Suprapubic skin (tissue), 4 donors: Measurements from ENCODE around the gene THRB. TPM values are rescaled to one million over a fixed set of nuclear protein-coding genes. Genes with fewer than 3 reads are reported as not detected.
A peak's percentile ranks its signal among the peaks of the same experiment; 100 is the strongest.

ENCODE experiments used
- DNase-seq, 2 donors: peaks; one replicate each; pipeline ENCODE4 v3.0.0-alpha.2; 2019; ENCODE audit warnings: low spot score in 2 of 2
- H3K27ac ChIP-seq: fragments of 200-600 bp; sonication (generic); one replicate; pipeline ENCODE4 v1.5.1; 2019
- H3K27me3 ChIP-seq: fragments of 200-600 bp; sonication (generic); one replicate; pipeline ENCODE4 v1.5.1; 2019
- H3K36me3 ChIP-seq: fragments of 200-600 bp; sonication (generic); one replicate; pipeline ENCODE4 v1.5.1; 2019
- H3K4me1 ChIP-seq: fragments of 200-600 bp; sonication (generic); one replicate; pipeline ENCODE4 v1.5.1; 2019
- H3K4me3 ChIP-seq: fragments of 200-600 bp; sonication (generic); one replicate; pipeline ENCODE4 v1.5.1; 2019; ENCODE audit warnings: mild to moderate bottlenecking
- H3K9me3 ChIP-seq: fragments of 200-600 bp; sonication (generic); one replicate; pipeline ENCODE4 v1.5.1; 2019
- EP300 ChIP-seq: sonication (generic); formaldehyde crosslinking; IDR thresholded peaks from one replicate; pipeline ENCODE4 v1.6.1; 2017; ENCODE audit warnings: antibody characterized with exemption
- POLR2A ChIP-seq, 2 donors: fragments of 450-650 bp; IDR thresholded peaks; one replicate each; pipeline ENCODE4 v1.6.1; 2017; ENCODE audit warnings: antibody characterized with exemption in 2 of 2, mild to moderate bottlenecking in 2 of 2, moderate library complexity in 2 of 2
- POLR2AphosphoS5 ChIP-seq, 3 donors: sonication (generic); formaldehyde crosslinking; IDR thresholded peaks; one replicate each; pipeline ENCODE4 v1.6.1; 2017; ENCODE audit warnings: antibody characterized with exemption in 3 of 3
- WGBS: methylation state at CpG from one replicate; pipeline ENCODE4 v1.1.5; 2018; 5-methylcytosine and 5-hydroxymethylcytosine counted together
- total RNA-seq, 4 donors: library from RNA; depleted of rRNA; stranded (reverse); fragments of >200 nt; gene quantifications; one replicate each; pipeline ENCODE4 v1.1.0, GENCODE V29; 2016
- TF ChIP-seq, protein P1 (sequence below), 2 donors: fragments of 200-600 bp in 1 of 2; fragments of 450-650 bp in 1 of 2; sonication (generic) in 1 of 2; IDR thresholded peaks; one replicate each; pipeline ENCODE4 v1.5.1; 2016 to 2019; ENCODE audit warnings: antibody characterized with exemption in 2 of 2, mild to moderate bottlenecking in 1 of 2, moderate library complexity in 1 of 2

Gene THRB
- total RNA-seq, 4 donors from 2014 or later, result 16.6 to 32.9 (median 24.4) TPM

DNA sequence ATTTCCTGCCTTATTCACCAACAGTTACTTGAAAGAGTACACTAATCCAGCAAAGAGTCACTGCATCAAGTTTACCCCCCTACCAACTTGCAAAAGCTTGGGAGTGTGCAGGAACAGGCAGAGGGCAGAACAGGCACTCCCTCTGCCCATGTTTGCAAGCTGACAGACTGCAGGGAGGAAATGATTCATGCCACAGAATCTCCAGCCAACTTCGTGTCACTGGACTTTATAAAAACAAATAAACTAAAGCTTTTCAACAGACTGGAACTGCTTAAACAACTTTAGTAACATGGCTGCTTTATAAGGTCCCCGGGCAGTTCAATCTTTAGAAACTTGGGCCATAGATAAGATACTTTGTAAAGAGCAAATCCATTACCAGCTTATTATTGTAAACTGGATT lies 129.5 kb downstream of the THRB start:
- DNase-seq, result no peak
- no peaks in the 10 kb centered on the region for H3K9me3 ChIP-seq
- H3K4me3 ChIP-seq, result no peak overlapping the region
- TF ChIP-seq, protein P1, sequence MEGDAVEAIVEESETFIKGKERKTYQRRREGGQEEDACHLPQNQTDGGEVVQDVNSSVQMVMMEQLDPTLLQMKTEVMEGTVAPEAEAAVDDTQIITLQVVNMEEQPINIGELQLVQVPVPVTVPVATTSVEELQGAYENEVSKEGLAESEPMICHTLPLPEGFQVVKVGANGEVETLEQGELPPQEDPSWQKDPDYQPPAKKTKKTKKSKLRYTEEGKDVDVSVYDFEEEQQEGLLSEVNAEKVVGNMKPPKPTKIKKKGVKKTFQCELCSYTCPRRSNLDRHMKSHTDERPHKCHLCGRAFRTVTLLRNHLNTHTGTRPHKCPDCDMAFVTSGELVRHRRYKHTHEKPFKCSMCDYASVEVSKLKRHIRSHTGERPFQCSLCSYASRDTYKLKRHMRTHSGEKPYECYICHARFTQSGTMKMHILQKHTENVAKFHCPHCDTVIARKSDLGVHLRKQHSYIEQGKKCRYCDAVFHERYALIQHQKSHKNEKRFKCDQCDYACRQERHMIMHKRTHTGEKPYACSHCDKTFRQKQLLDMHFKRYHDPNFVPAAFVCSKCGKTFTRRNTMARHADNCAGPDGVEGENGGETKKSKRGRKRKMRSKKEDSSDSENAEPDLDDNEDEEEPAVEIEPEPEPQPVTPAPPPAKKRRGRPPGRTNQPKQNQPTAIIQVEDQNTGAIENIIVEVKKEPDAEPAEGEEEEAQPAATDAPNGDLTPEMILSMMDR (IDR thresholded peaks at IDR 0.05), result no peak
- TF ChIP-seq POLR2A (IDR thresholded peaks at IDR 0.05), result no peak
- TF ChIP-seq POLR2AphosphoS5 (IDR thresholded peaks at IDR 0.05), result no peak
- no peak for TF ChIP-seq EP300
- no peaks in the 10 kb centered on the region for H3K27me3 ChIP-seq
- H3K27ac ChIP-seq, result no peak overlapping the region
- no peaks in the 10 kb centered on the region for H3K36me3 ChIP-seq
- 0% methylated on average over 2 of the region's 2 CpGs for WGBS
- peaks cover 22% of the 10 kb centered on the region for H3K4me1 ChIP-seq

DNA sequence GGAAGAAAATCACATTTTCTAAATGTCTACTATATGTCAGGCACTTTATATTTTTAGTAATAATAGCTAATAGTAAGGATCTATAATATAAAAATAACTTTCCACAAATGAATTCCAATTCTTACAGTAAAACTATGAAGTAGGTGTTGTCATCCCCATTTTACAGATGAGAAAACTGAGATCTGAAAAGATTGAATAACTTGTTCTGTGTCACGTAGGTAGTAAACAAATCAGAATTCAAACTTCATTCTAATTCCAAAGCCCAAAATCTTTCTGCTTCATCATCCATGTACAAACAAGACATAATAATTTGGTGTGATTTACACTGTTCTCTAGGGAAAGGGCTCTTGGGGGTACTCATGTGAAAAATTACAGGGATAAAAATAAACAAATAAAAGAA lies 130.3 kb downstream of the THRB start:
- no peak for TF ChIP-seq POLR2AphosphoS5 (IDR thresholded peaks at IDR 0.05)
- TF ChIP-seq EP300, result no peak
- TF ChIP-seq, protein P1 (IDR thresholded peaks at IDR 0.05), result no peak
- no peak for TF ChIP-seq POLR2A (IDR thresholded peaks at IDR 0.05)
- H3K27ac ChIP-seq, result no peak overlapping the region
- DNase-seq, result no peak
- H3K4me3 ChIP-seq, result no peak overlapping the region
- H3K4me1 ChIP-seq, result peaks cover 22% of the 10 kb centered on the region
- H3K9me3 ChIP-seq, result no peaks in the 10 kb centered on the region
- H3K36me3 ChIP-seq, result no peaks in the 10 kb centered on the region
- WGBS, result 85% methylated on average over 1 of the region's 1 CpG
- H3K27me3 ChIP-seq, result no peaks in the 10 kb centered on the region

DNA sequence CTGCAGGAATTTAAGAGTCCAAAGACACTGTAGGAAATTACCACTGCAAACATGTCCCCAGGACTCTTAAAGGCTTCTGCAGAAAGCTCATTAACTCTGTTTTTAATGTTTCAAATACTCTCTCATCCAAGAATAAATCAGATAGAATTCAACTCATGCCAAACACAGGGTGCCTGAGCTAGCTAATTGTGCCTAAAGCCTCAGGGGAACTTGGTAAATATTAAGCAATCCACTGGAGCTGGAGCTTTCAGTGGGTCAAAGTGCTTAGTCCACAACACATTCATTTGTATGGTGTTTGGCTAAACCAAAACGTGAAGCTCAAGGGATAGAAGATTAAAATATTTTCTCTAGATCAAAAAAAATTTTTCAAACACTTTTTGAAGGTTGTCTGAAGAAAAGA lies 131.4 kb downstream of the THRB start:
- TF ChIP-seq EP300 (no peak), POLR2AphosphoS5 (IDR thresholded peaks at IDR 0.05) (no peak), POLR2A (IDR thresholded peaks at IDR 0.05) (no peak)
- TF ChIP-seq, protein P1 (IDR thresholded peaks at IDR 0.05), result no peak
- WGBS, result 7% methylated on average over 1 of the region's 1 CpG
- Histone ChIP-seq H3K27me3 (no peaks in the 10 kb centered on the region), H3K27ac (peak overlapping the region; percentile 11), H3K36me3 (no peaks in the 10 kb centered on the region), H3K4me1 (peaks cover 25% of the 10 kb centered on the region), H3K4me3 (no peak overlapping the region), H3K9me3 (no peaks in the 10 kb centered on the region)
- DNase-seq, result no peak

DNA sequence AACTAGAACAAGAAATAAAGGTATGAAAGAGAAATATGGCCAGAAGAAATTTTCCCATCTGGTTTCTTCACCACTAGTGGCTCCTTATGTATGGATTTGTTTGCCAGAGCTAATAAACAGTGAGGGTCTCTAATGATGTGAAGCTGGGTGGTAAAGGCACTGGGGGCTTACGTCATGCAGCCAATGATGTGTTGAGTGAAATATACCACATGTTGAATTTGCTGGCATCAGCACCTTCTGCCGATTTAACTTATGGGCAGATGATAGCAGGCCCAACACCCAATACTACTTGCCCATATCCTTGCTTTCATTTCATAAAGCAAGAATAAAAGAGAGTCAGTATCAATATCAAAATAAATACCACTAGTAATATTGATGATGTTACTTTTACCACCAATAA lies 133.0 kb downstream of the THRB start:
- DNase-seq, result no peak
- Histone ChIP-seq H3K27ac (no peak overlapping the region), H3K36me3 (no peaks in the 10 kb centered on the region), H3K4me1 (peaks cover 27% of the 10 kb centered on the region), H3K9me3 (no peaks in the 10 kb centered on the region), H3K4me3 (no peak overlapping the region), H3K27me3 (no peaks in the 10 kb centered on the region)
- TF ChIP-seq POLR2A (IDR thresholded peaks at IDR 0.05) (no peak), EP300 (no peak)
- WGBS, result 91% methylated on average over 2 of the region's 2 CpGs

DNA sequence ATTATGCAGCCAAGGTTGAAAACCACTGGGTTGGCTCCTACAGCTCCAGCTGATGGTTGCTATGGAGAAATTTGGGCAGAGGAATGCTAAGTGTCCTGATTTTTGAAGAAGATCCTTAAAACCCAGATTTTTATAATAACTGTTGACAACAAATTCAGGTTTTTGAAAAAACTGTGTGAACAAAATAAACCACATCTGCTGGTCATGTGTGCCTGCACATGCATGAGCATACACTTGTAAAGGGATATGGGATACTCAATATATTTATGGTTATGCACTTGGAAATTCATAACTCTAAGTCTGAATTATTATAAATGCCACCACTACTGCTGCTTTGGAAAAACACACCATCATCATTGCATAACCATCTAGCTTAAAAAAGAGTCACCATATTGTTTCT lies 133.7 kb downstream of the THRB start:
- Histone ChIP-seq H3K27ac (no peak overlapping the region), H3K27me3 (no peaks in the 10 kb centered on the region), H3K36me3 (no peaks in the 10 kb centered on the region), H3K4me3 (no peak overlapping the region), H3K9me3 (no peaks in the 10 kb centered on the region), H3K4me1 (peaks cover 26% of the 10 kb centered on the region)
- TF ChIP-seq POLR2A (IDR thresholded peaks at IDR 0.05), result no peak
- TF ChIP-seq, protein P1 (IDR thresholded peaks at IDR 0.05), result no peak
- no peak for TF ChIP-seq EP300
- TF ChIP-seq POLR2AphosphoS5 (IDR thresholded peaks at IDR 0.05), result no peak
- no peak for DNase-seq
